ENCODE measurements around the gene LCN10.
A peak's percentile ranks its signal among the peaks of the same experiment; 100 is the strongest.

LCN10 gene

GRCh38 chr9:136691316-136692184 is 51.2 kb downstream of the LCN10 start:
- no peak for DNase-seq

DNA sequence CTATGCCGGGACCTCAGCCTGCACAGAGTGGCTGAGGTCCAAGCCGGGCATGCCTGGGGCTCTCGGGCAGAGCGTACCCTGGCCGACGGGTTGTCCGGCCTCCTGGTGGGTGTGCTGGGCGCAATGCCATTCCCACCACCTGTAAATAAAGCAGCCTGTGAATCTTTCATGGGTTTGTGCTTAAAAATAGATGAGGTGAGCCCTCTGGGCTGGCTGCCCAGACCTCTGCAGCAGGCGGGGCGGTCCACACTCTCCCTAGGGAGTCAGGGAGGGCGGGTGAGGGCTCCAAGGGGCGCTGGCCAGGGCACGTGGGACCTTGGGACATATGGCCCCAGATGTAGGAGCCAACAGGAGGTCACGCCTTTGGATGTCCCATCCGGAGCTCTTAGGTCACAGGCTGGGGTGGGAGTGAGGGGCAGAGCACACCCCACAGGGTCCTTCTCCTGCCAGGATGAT is 51.9 kb downstream of the LCN10 start:
- no peak overlapping the region for H3K27ac ChIP-seq
- H3K36me3 ChIP-seq: no peaks in the 10 kb centered on the region
- peaks cover 0 to 47% (median 14%) of the 10 kb centered on the region in 4 donors for H3K4me1 ChIP-seq
- H3K9me3 ChIP-seq: no peaks in the 10 kb centered on the region
- H3K27me3 ChIP-seq: peaks cover 0 to 19% of the 10 kb centered on the region in 2 donors
- DNase-seq: no peak
- H3K4me3 ChIP-seq: no peak overlapping the region
- TF ChIP-seq CTCF (IDR thresholded peaks at IDR 0.05): no peak
- intact Hi-C loops (cut with DNase I; ENCODE audit: low total_unique reads): no loop called here

More at GRCh38 chr9:136691316-136692184, 51.2 kb downstream of the LCN10 start:
- intact Hi-C loops (cut with DNase I; ENCODE audit: low total_unique reads): no loop called here
- TF ChIP-seq CTCF (IDR thresholded peaks at IDR 0.05): no peak
- Histone ChIP-seq H3K4me1 (peaks cover 0 to 44% (median 7%) of the 10 kb centered on the region in 4 donors), H3K36me3 (no peaks in the 10 kb centered on the region), H3K27ac (no peak overlapping the region), H3K9me3 (no peaks in the 10 kb centered on the region), H3K27me3 (peaks cover 0 to 26% of the 10 kb centered on the region in 2 donors), H3K4me3 (no peak overlapping the region)

DNA sequence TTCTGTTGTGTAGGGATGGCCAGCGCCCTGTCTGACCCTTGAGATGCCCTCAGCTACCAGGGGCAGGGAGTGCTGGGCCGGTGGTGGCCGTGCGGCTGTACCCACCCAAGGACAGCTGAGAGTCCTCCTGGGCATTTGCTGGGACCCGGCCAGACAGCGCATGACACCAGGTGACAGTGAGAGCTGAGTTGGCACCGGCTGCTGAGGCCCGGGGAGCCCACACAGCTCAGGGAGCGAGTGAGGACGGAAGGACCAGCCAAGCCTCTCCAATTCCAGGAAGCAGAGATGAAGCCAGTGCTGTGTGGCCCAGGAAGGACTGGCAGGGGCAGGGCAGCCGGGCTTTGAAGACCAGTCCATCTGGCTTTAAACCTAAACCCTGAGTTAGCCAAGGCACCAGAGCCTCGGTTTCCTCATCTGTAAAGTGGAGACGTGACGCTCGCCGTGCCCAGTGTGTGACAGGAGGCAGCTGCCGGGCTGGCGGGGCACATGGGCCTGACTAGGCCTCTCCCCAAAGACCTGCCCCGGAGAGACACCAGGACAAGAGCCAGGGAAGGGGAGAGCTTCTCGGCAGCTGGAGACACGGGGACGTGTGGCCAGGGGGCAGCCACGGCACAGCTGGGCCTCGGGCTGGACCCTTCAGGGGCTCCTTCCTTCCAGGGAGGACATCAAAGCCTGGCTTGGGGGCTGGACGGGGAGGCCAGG is 52.5 kb downstream of the LCN10 start:
- peaks cover 0 to 49% (median 19%) of the 10 kb centered on the region in 4 donors for H3K4me1 ChIP-seq

DNA sequence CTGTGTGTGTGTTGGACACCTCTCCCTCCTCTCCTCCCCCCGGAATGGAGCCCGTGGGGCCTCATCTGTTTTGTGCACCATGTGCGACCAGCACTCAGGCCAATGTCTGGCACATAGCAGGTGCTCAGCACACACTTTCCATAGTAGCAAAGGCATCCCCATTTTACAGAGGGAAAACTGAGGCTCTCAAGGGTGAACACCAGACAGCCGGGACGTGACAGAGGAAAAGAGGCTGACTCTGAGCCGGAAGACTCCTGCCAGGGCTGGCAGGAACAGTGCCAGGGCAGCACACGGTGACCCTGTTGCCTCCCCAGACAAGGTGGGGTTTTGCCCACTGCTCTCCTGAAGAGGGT is 53.7 kb downstream of the LCN10 start:
- no peak overlapping the region for H3K27ac ChIP-seq
- DNase-seq: no peak
- intact Hi-C loops (cut with DNase I; ENCODE audit: low total_unique reads): no loop called here
- H3K27me3 ChIP-seq: peaks cover 0 to 4% of the 10 kb centered on the region in 2 donors
- no peaks in the 10 kb centered on the region for H3K36me3 ChIP-seq
- H3K4me3 ChIP-seq: no peak overlapping the region
- H3K9me3 ChIP-seq: no peaks in the 10 kb centered on the region
- H3K4me1 ChIP-seq: peaks cover 0 to 49% (median 24%) of the 10 kb centered on the region in 4 donors
- no peak for TF ChIP-seq CTCF (IDR thresholded peaks at IDR 0.05)

More for the DNA sequence above, 52.5 kb downstream of the LCN10 start:
- Histone ChIP-seq H3K36me3 (no peaks in the 10 kb centered on the region), H3K9me3 (no peaks in the 10 kb centered on the region), H3K27ac (no peak overlapping the region), H3K4me3 (no peak overlapping the region), H3K27me3 (peaks cover 0 to 13% of the 10 kb centered on the region in 2 donors)
- no peak for DNase-seq
- intact Hi-C loops (cut with DNase I; ENCODE audit: low total_unique reads): no loop called here
- TF ChIP-seq CTCF (IDR thresholded peaks at IDR 0.05): no peak

GRCh38 chr9:136688274-136689107 is 54.2 kb downstream of the LCN10 start:
- H3K4me3 ChIP-seq: no peak overlapping the region
- H3K9me3 ChIP-seq: no peaks in the 10 kb centered on the region
- intact Hi-C loops (cut with DNase I; ENCODE audit: low total_unique reads): no loop called here
- peak overlapping the region in 1 of 2 donors; percentile 67 for H3K27ac ChIP-seq
- no peaks in the 10 kb centered on the region for H3K36me3 ChIP-seq
- H3K27me3 ChIP-seq: no peaks in the 10 kb centered on the region
- TF ChIP-seq CTCF (IDR thresholded peaks at IDR 0.05): no peak
- DNase-seq: no peak
- peaks cover 0 to 48% (median 24%) of the 10 kb centered on the region in 4 donors for H3K4me1 ChIP-seq

Measured in tibial artery (tissue), 4 donors.